ENCODE data around the gene EHMT1.

Gene EHMT1

DNA sequence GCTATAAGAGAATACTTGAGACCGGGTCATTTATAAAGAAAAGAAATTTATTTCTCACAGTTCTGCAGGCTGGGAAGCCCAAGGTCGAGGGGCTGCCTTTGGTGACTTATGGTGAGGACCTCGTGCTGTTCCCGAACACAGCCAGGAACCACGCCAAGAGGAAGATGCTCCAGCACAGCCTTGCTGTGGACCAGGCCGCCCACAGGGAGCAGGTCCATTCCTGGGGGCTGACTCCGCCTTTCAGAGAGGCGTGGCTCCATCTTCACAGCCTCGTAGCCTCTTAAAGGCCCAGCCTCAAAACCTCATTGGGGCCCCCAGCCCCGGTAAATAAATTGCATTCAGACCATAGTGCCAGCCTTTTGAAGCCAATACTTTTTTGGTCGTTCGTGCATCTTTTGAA, 165.2 kb downstream of the EHMT1 start:
- Histone ChIP-seq H3K27me3 (ENCODE audit: insufficient read depth, poor library complexity, severe bottlenecking) (no peaks in the 10 kb centered on the region), H3K27ac (replicated peaks) (no peak overlapping the region), H3K4me3 (replicated peaks; ENCODE audit: insufficient read depth, low read length) (no peak overlapping the region)
- TF ChIP-seq, protein P1, sequence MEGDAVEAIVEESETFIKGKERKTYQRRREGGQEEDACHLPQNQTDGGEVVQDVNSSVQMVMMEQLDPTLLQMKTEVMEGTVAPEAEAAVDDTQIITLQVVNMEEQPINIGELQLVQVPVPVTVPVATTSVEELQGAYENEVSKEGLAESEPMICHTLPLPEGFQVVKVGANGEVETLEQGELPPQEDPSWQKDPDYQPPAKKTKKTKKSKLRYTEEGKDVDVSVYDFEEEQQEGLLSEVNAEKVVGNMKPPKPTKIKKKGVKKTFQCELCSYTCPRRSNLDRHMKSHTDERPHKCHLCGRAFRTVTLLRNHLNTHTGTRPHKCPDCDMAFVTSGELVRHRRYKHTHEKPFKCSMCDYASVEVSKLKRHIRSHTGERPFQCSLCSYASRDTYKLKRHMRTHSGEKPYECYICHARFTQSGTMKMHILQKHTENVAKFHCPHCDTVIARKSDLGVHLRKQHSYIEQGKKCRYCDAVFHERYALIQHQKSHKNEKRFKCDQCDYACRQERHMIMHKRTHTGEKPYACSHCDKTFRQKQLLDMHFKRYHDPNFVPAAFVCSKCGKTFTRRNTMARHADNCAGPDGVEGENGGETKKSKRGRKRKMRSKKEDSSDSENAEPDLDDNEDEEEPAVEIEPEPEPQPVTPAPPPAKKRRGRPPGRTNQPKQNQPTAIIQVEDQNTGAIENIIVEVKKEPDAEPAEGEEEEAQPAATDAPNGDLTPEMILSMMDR (IDR thresholded peaks at IDR 0.05; ENCODE audit: insufficient read depth, low read length): no peak
- TF ChIP-seq SPI1 (IDR thresholded peaks at IDR 0.05; ENCODE audit: borderline replicate concordance, low read depth) (no peak), GABPA (IDR thresholded peaks at IDR 0.05; ENCODE audit: low read depth) (no peak), POLR2AphosphoS5 (IDR thresholded peaks at IDR 0.05; ENCODE audit: low read depth) (no peak)
- TF ChIP-seq, protein P2, sequence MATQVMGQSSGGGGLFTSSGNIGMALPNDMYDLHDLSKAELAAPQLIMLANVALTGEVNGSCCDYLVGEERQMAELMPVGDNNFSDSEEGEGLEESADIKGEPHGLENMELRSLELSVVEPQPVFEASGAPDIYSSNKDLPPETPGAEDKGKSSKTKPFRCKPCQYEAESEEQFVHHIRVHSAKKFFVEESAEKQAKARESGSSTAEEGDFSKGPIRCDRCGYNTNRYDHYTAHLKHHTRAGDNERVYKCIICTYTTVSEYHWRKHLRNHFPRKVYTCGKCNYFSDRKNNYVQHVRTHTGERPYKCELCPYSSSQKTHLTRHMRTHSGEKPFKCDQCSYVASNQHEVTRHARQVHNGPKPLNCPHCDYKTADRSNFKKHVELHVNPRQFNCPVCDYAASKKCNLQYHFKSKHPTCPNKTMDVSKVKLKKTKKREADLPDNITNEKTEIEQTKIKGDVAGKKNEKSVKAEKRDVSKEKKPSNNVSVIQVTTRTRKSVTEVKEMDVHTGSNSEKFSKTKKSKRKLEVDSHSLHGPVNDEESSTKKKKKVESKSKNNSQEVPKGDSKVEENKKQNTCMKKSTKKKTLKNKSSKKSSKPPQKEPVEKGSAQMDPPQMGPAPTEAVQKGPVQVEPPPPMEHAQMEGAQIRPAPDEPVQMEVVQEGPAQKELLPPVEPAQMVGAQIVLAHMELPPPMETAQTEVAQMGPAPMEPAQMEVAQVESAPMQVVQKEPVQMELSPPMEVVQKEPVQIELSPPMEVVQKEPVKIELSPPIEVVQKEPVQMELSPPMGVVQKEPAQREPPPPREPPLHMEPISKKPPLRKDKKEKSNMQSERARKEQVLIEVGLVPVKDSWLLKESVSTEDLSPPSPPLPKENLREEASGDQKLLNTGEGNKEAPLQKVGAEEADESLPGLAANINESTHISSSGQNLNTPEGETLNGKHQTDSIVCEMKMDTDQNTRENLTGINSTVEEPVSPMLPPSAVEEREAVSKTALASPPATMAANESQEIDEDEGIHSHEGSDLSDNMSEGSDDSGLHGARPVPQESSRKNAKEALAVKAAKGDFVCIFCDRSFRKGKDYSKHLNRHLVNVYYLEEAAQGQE (IDR thresholded peaks at IDR 0.05; ENCODE audit: insufficient replicate concordance, low read depth): no peak
- no peak for DNase-seq (ENCODE audit: low read depth in 1 of 2, low spot score in 1 of 2)

DNA sequence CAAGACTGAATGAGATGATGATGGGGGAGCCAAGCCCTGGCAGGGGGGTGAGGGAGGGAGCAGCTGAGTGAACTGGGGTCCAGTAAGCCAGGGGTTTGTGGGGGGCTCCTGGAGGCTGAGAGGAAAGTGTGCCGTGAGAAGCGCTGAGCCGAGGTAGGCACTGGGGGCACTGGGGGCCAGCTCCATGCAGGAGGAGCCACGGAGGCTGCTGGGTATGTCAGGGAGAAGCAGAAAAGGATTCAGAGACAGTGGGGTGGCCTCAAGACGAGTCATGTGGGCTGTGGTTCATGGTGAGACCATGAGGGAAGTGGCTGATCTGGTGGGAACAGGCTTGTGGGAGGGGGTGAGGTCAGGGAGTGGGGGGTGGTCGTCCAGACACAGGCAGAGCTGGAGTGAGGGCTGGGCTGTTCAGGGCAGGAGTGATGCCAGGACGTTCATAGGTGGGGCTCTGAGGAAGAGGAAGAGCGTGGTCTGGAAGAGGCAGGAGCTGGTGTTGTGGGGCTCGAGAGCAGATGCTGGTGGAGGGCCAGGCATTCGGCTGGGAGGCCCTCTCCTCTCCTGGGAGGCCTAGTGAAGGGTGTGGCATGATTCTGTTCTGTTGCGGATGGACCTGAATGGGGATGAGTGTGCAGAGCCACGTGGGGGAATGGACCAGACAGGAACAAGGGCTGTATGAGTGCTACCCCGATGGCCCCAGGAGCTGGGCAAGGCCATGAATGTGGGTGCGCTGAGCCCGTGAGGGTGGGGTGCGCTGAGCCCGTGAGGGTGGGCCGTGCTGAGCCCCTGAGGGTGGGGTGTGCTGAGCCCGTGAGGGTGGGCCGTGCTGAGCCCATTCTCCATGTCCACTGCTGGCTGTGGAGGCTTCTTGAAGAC, 166.1 kb downstream of the EHMT1 start:
- no peak for DNase-seq (ENCODE audit: low read depth in 1 of 2, low spot score in 1 of 2)
- TF ChIP-seq, protein P1 (IDR thresholded peaks at IDR 0.05; ENCODE audit: insufficient read depth, low read length): no peak
- TF ChIP-seq, protein P2 (IDR thresholded peaks at IDR 0.05; ENCODE audit: insufficient replicate concordance, low read depth): no peak
- no peak for TF ChIP-seq GABPA (IDR thresholded peaks at IDR 0.05; ENCODE audit: low read depth)
- TF ChIP-seq SPI1 (IDR thresholded peaks at IDR 0.05; ENCODE audit: borderline replicate concordance, low read depth): no peak
- Histone ChIP-seq H3K4me3 (replicated peaks; ENCODE audit: insufficient read depth, low read length) (no peak overlapping the region), H3K27ac (replicated peaks) (no peak overlapping the region), H3K27me3 (ENCODE audit: insufficient read depth, poor library complexity, severe bottlenecking) (no peaks in the 10 kb centered on the region)

DNA sequence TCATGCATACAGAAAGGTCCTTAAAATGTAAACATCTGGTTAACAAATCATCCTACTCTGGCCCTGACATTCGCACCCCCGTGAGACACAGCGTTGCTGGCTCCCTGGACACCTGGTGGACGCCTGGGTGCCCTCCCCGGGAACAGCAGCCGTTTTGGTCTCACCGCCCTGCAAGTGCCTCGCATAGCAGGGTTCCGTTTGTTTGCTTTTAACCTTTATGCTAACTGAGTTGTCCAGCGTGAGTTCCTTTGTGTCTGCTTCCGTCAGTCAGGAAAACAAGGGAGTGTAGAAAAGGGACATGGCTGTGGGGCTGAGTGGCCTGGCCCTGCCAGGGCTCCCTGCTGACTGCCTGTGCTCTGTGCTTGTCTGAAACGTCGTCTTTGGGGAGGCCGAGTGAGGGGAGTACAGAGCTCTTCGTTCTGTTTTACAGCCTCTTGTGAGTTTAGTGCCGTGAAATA, 166.9 kb downstream of the EHMT1 start:
- no peaks in the 10 kb centered on the region for H3K27me3 ChIP-seq (ENCODE audit: insufficient read depth, poor library complexity, severe bottlenecking)
- TF ChIP-seq POLR2AphosphoS5 (IDR thresholded peaks at IDR 0.05; ENCODE audit: low read depth) (no peak), SPI1 (IDR thresholded peaks at IDR 0.05; ENCODE audit: borderline replicate concordance, low read depth) (no peak)
- no peak overlapping the region for H3K4me3 ChIP-seq (replicated peaks; ENCODE audit: insufficient read depth, low read length)
- no peak overlapping the region for H3K27ac ChIP-seq (replicated peaks)
- no peak for DNase-seq (ENCODE audit: low read depth in 1 of 2, low spot score in 1 of 2)

DNA sequence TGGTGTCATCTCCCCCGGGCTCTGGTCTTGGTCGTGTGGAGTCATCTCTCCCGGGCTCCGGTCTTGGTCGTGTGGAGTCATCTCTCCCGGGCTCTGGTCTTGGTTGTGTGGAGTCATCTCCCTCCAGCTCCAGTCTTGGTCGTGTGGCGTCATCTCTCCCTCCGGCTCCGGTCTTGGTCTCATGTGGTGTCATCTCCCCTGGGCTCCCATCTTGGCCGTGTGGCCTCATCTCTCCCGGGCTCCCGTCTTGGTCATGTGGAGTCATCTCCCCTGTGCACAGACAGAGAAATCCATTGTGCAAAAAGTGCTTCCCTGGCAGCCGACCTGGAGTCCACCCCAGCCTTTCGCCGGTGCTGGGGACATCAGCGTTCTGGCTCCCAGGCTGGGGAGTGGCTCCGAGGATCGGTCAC, 167.7 kb downstream of the EHMT1 start:
- Histone ChIP-seq H3K27ac (replicated peaks) (no peak overlapping the region), H3K4me3 (replicated peaks; ENCODE audit: insufficient read depth, low read length) (no peak overlapping the region), H3K27me3 (ENCODE audit: insufficient read depth, poor library complexity, severe bottlenecking) (no peaks in the 10 kb centered on the region)
- DNase-seq (ENCODE audit: low read depth in 1 of 2, low spot score in 1 of 2): no peak
- TF ChIP-seq SPI1 (IDR thresholded peaks at IDR 0.05; ENCODE audit: borderline replicate concordance, low read depth) (no peak), POLR2AphosphoS5 (IDR thresholded peaks at IDR 0.05; ENCODE audit: low read depth) (no peak), GABPA (IDR thresholded peaks at IDR 0.05; ENCODE audit: low read depth) (no peak)
- TF ChIP-seq, protein P2 (IDR thresholded peaks at IDR 0.05; ENCODE audit: insufficient replicate concordance, low read depth): no peak
- TF ChIP-seq, protein P1 (IDR thresholded peaks at IDR 0.05; ENCODE audit: insufficient read depth, low read length): no peak
